ENCODE results near the gene FAM81A. TPM values are rescaled to one million over a fixed set of nuclear protein-coding genes. Genes with fewer than 3 reads are reported as not detected.
"Not testable (repeated sequence)": the region's sequence is repeated elsewhere in the genome, so short reads cannot be mapped to it uniquely, and the experiment has no call there.

FAM81A gene
- total RNA-seq, 4 donors from 2014 or later = 1.8 to 15.5 (median 7.9) TPM

DNA sequence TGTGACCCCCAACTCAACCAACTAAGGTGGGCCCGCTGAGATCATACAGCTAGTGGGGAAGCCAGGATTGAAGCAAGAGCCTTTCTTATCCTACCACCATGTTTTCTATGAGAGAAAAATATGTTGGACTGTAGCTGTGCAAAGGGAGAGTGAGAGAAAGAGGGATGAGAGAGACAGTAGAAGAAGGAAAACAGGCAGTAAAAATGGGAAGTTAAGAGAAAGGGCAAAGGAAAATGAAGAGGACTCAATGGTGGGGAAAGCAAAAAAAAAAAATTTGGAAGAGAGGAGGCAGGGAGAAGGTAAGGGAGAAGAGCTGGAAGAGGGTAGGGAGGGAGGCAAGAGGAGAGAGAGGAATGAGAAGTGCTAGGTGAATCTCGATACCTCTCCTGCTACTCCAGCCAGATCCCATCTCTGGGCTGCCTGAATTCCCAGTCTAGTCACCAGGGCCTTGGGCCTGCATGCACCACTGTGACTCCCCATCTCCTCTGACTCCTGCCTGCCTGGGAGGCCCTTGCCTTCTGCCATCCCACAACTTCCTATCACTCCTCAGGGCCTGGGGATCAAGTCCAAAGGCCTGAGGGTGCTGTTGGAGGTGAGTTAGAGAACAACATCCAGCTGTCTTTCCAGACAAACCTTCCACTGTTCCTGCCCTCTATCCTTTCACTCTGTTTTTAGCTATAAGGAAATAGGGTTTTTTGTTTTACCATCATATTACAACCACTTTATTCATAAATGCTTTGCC is 15.7 kb downstream of the FAM81A start:
- H3K9me3 ChIP-seq = no peaks in the 10 kb centered on the region
- no peak for DNase-seq (ENCODE audit: low spot score in 2 of 2)
- H3K27ac ChIP-seq = no peak overlapping the region
- no peaks in the 10 kb centered on the region for H3K27me3 ChIP-seq
- no peak overlapping the region for H3K4me3 ChIP-seq
- no peaks in the 10 kb centered on the region for H3K36me3 ChIP-seq
- no peaks in the 10 kb centered on the region for H3K4me1 ChIP-seq
- 83 to 94% methylated on average over 2 of the region's 2 CpGs for WGBS, 2 donors
- TF ChIP-seq EP300 (IDR thresholded peaks at IDR 0.05) (no peak), POLR2A (IDR thresholded peaks at IDR 0.05) (no peak)
- TF ChIP-seq, protein P1, sequence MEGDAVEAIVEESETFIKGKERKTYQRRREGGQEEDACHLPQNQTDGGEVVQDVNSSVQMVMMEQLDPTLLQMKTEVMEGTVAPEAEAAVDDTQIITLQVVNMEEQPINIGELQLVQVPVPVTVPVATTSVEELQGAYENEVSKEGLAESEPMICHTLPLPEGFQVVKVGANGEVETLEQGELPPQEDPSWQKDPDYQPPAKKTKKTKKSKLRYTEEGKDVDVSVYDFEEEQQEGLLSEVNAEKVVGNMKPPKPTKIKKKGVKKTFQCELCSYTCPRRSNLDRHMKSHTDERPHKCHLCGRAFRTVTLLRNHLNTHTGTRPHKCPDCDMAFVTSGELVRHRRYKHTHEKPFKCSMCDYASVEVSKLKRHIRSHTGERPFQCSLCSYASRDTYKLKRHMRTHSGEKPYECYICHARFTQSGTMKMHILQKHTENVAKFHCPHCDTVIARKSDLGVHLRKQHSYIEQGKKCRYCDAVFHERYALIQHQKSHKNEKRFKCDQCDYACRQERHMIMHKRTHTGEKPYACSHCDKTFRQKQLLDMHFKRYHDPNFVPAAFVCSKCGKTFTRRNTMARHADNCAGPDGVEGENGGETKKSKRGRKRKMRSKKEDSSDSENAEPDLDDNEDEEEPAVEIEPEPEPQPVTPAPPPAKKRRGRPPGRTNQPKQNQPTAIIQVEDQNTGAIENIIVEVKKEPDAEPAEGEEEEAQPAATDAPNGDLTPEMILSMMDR (IDR thresholded peaks at IDR 0.05) = no peak

- no peak for DNase-seq (ENCODE audit: low spot score in 2 of 2)
- H3K27me3 ChIP-seq = no peaks in the 10 kb centered on the region
- no peak overlapping the region for H3K4me3 ChIP-seq
- H3K4me1 ChIP-seq = no peaks in the 10 kb centered on the region
- peaks cover 0 to 3% (median 0%) of the 10 kb centered on the region in 3 donors for H3K36me3 ChIP-seq
- TF ChIP-seq POLR2A (IDR thresholded peaks at IDR 0.05) (no peak), EP300 (IDR thresholded peaks at IDR 0.05) (no peak)
- TF ChIP-seq, protein P1 (IDR thresholded peaks at IDR 0.05) = no peak
- WGBS, 2 donors = 73 to 79% methylated on average over 8 of the region's 8 CpGs
- H3K9me3 ChIP-seq = no peaks in the 10 kb centered on the region
- H3K27ac ChIP-seq = no peak overlapping the region
These were observed 18.1 kb downstream of the FAM81A start for GRCh38 chr15:59456114-59456513.

DNA sequence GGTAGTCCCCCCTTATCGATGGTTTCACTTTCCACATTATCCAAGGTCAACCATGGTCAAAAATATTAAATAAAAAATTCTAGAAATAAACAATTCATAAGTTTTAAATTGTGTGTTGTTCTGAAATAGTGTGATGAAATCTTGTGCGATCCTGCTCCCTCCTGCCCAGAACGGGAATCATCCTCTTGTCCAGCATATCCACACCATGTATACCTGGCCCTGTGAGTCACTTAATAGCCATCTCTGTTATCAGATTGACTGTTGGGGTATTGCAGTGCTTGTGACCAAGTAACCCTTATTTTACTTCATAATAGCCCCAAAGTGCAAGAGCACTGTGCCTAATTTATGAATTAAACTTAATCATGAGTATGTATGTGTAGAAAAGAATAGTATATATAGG is 19.1 kb downstream of the FAM81A start:
- 79 to 80% methylated on average over 3 of the region's 3 CpGs for WGBS, 2 donors
- no peak overlapping the region for H3K27ac ChIP-seq

GRCh38 chr15:59461521-59461920 is 23.5 kb downstream of the FAM81A start:
- DNase-seq (ENCODE audit: low spot score in 2 of 2) = no peak
- TF ChIP-seq EP300 (IDR thresholded peaks at IDR 0.05) = no peak
- WGBS, 2 donors = 94 to 100% methylated on average over 1 of the region's 1 CpG

More for the DNA sequence above, 19.1 kb downstream of the FAM81A start:
- no peak for DNase-seq (ENCODE audit: low spot score in 2 of 2)
- Histone ChIP-seq H3K36me3 (peaks cover 0 to 13% (median 0%) of the 10 kb centered on the region in 3 donors), H3K4me3 (no peak overlapping the region), H3K9me3 (no peaks in the 10 kb centered on the region), H3K4me1 (no peaks in the 10 kb centered on the region), H3K27me3 (no peaks in the 10 kb centered on the region)
- TF ChIP-seq EP300 (IDR thresholded peaks at IDR 0.05) = no peak
- TF ChIP-seq POLR2A (IDR thresholded peaks at IDR 0.05) = no peak
- TF ChIP-seq, protein P1 (IDR thresholded peaks at IDR 0.05) = no peak

GRCh38 chr15:59473226-59473625 is 35.2 kb downstream of the FAM81A start:
- TF ChIP-seq EP300 (IDR thresholded peaks at IDR 0.05) = no peak
- TF ChIP-seq, protein P1 (IDR thresholded peaks at IDR 0.05) = no peak
- TF ChIP-seq POLR2A (IDR thresholded peaks at IDR 0.05) = no peak
- no peak overlapping the region for H3K4me3 ChIP-seq
- no peaks in the 10 kb centered on the region for H3K4me1 ChIP-seq
- no peak overlapping the region for H3K27ac ChIP-seq
- WGBS, 2 donors = 72 to 78% methylated on average over 5 of the region's 5 CpGs
- H3K36me3 ChIP-seq = peaks cover 0 to 11% (median 0%) of the 10 kb centered on the region in 3 donors
- H3K27me3 ChIP-seq = no peaks in the 10 kb centered on the region
- no peak for DNase-seq (ENCODE audit: low spot score in 2 of 2)
- H3K9me3 ChIP-seq = no peaks in the 10 kb centered on the region

More at GRCh38 chr15:59461521-59461920, 23.5 kb downstream of the FAM81A start:
- Histone ChIP-seq H3K27me3 (no peaks in the 10 kb centered on the region), H3K4me3 (no peak overlapping the region), H3K4me1 (no peaks in the 10 kb centered on the region), H3K27ac (no peak overlapping the region), H3K36me3 (peaks cover 0 to 34% (median 0%) of the 10 kb centered on the region in 3 donors), H3K9me3 (peaks cover 0 to 5% (median 0%) of the 10 kb centered on the region in 4 donors)

- peaks cover 0 to 11% (median 0%) of the 10 kb centered on the region in 3 donors for H3K36me3 ChIP-seq
- not testable (repeated sequence) for H3K27ac ChIP-seq; H3K27me3 ChIP-seq; H3K4me3 ChIP-seq; H3K9me3 ChIP-seq; H3K4me1 ChIP-seq; DNase-seq (ENCODE audit: low spot score in 2 of 2)
- WGBS, 2 donors = 85 to 90% methylated on average over 5 of the region's 5 CpGs
These were observed 37.2 kb downstream of the FAM81A start for GRCh38 chr15:59475161-59475560.
